HCT116 (cell line): ENCODE data around the gene SPTSSA. TPM values are rescaled to one million over a fixed set of nuclear protein-coding genes. Genes with fewer than 3 reads are reported as not detected.

Experiments used
- ATAC-seq: fragments of 200-7000 bp; cut with Tn5 transposase; 2 replicates; pipeline ENCODE4 v1.9.1; 2020; ENCODE audit warnings: mild to moderate bottlenecking, moderate library complexity
- BruUV-seq: library from RNA; stranded (reverse); fragments of 400-500 nt; replicated peaks from 2 replicates; lab custom pipeline; 2021; lab: Mats Ljungman, UMichigan
- CTCF ChIA-PET: fragments of 300-600 bp; sonication (Branson Sonifier 250); formaldehyde crosslinking; loops from one replicate; lab custom pipeline; 2021; ENCODE audit warnings: antibody characterized with exemption; lab: Charles Lee
- POLR2A ChIA-PET: fragments of 300-600, 350-600 bp; sonication (Branson Sonifier 250); formaldehyde crosslinking; loops from one replicate; lab custom pipeline; 2021; ENCODE audit warnings: antibody characterized with exemption; lab: Charles Lee
- RAD21 ChIA-PET, 2 experiments: fragments of 300-600 bp; sonication (Branson Sonifier 250); formaldehyde crosslinking; loops; one replicate each; lab custom pipeline; 2023; ENCODE audit warnings: low total read pairs in 2 of 2; ENCODE audit not compliant: uncharacterized antibody in 2 of 2, unreplicated experiment in 2 of 2, low non-redundant PET in 1 of 2; lab: Charles Lee
- DNase-seq: peaks from one replicate; pipeline ENCODE4 v3.0.0-alpha.2; 2010; ENCODE audit warnings: low read depth, low spot score
- H2AFZ ChIP-seq: fragments of 200-600 bp; shearing (Covaris generic), sonication (generic); 2 replicates; pipeline ENCODE4 v1.6.1; 2017; ENCODE audit warnings: low read depth, mixed run types, mixed read lengths, antibody characterized with exemption, low read length; ENCODE audit not compliant: poor library complexity, severe bottlenecking
- H3K27ac ChIP-seq: 2 replicates; pipeline ENCODE4 v1.5.1; 2012; ENCODE audit warnings: low read depth, low read length
- H3K27me3 ChIP-seq: fragments of 200-600 bp; sonication (generic); 2 replicates; pipeline ENCODE4 v1.6.1; 2016; ENCODE audit warnings: mixed run types, low read length, mixed read lengths; ENCODE audit not compliant: insufficient read depth
- H3K36me3 ChIP-seq, 2 experiments: fragments of 200-500 bp in 1 of 2; fragments of 200-600 bp in 1 of 2; sonication (Bioruptor generic) in 1 of 2; sonication (generic) in 1 of 2; 2 replicates each; pipeline versions ENCODE4 v1.5.1 to v1.6.1; 2014 to 2016; ENCODE audit warnings: low read length in 2 of 2, inconsistent platforms in 1 of 2, mixed read lengths in 1 of 2, mixed run types in 1 of 2; ENCODE audit not compliant: insufficient read depth in 2 of 2, control insufficient read depth in 1 of 2
- H3K4me1 ChIP-seq, 2 experiments: fragments of 200-600 bp in 1 of 2; sonication (generic) in 1 of 2; 2 replicates each; pipeline versions ENCODE4 v1.5.1 to v1.6.1; 2012 to 2017; ENCODE audit warnings: low read length in 2 of 2, inconsistent platforms in 1 of 2, mild to moderate bottlenecking in 1 of 2, mixed read lengths in 1 of 2, mixed run types in 1 of 2, moderate library complexity in 1 of 2; ENCODE audit not compliant: insufficient read depth in 2 of 2, control insufficient read depth in 1 of 2
- H3K4me2 ChIP-seq: fragments of 200-600 bp; sonication (generic); 2 replicates; pipeline ENCODE4 v1.6.1; 2017; ENCODE audit warnings: mixed run types, low read length, mixed read lengths
- H3K4me3 ChIP-seq, 2 experiments: fragments of 200-600 bp in 1 of 2; sonication (generic) in 1 of 2; replicated peaks in 1 of 2; 2 replicates each; pipeline ENCODE4 v1.5.1; 2011 to 2016; ENCODE audit warnings: low read length in 2 of 2, control low read depth in 1 of 2, low read depth in 1 of 2, mild to moderate bottlenecking in 1 of 2, mixed read lengths in 1 of 2, mixed run types in 1 of 2
- H3K79me2 ChIP-seq: fragments of 200-600 bp; sonication (generic); 2 replicates; pipeline ENCODE4 v1.6.1; 2017; ENCODE audit warnings: mild to moderate bottlenecking, mixed run types, low read length, moderate library complexity, mixed read lengths; ENCODE audit not compliant: insufficient read depth
- H3K9ac ChIP-seq: fragments of 200-600 bp; sonication (generic); 2 replicates; pipeline ENCODE4 v1.6.1; 2016; ENCODE audit warnings: low read length, mixed read lengths
- H3K9me2 ChIP-seq: fragments of 200-600 bp; sonication (generic), shearing (Covaris generic); 2 replicates; pipeline ENCODE4 v1.6.1; 2017; ENCODE audit warnings: mixed run types, mild to moderate bottlenecking, moderate library complexity; ENCODE audit not compliant: insufficient read depth
- H3K9me3 ChIP-seq, 2 experiments: fragments of 200-500 bp in 1 of 2; fragments of 200-600 bp in 1 of 2; sonication (Bioruptor generic) in 1 of 2; sonication (generic) in 1 of 2; 2 replicates each; pipeline ENCODE4 v1.6.1; 2014 to 2017; ENCODE audit warnings: low read length in 2 of 2, mixed read lengths in 2 of 2, inconsistent platforms in 1 of 2, low read depth in 1 of 2, mild to moderate bottlenecking in 1 of 2, mixed run types in 1 of 2, moderate library complexity in 1 of 2; ENCODE audit not compliant: control insufficient read depth in 1 of 2, insufficient read depth in 1 of 2
- H4K20me1 ChIP-seq: fragments of 200-600 bp; sonication (generic), shearing (Covaris generic); 2 replicates; pipeline ENCODE4 v1.6.1; 2017; ENCODE audit warnings: mixed run types, mild to moderate bottlenecking, moderate library complexity; ENCODE audit not compliant: insufficient read depth
- CEBPB ChIP-seq: IDR thresholded peaks from 2 replicates; pipeline ENCODE4 v1.6.1; 2012; ENCODE audit warnings: low read depth
- ELF1 ChIP-seq: IDR thresholded peaks from 2 replicates; pipeline ENCODE4 v1.6.1; 2012; ENCODE audit warnings: low read depth, borderline replicate concordance
- EZH2phosphoT487 ChIP-seq: fragments of 200-600 bp; IDR thresholded peaks from 2 replicates; pipeline ENCODE4 v1.6.1; 2018; ENCODE audit warnings: antibody characterized with exemption, borderline replicate concordance
- JUND ChIP-seq: IDR thresholded peaks from 2 replicates; pipeline ENCODE4 v1.6.1; 2012
- MAX ChIP-seq: IDR thresholded peaks from 2 replicates; pipeline ENCODE4 v1.6.1; 2012
- POLR2A ChIP-seq: IDR thresholded peaks from 2 replicates; pipeline ENCODE4 v1.7.0; 2011; ENCODE audit warnings: borderline replicate concordance; ENCODE audit not compliant: insufficient read depth, insufficient read length; ENCODE audit errors: extremely low read depth
- REST ChIP-seq: IDR thresholded peaks from 2 replicates; pipeline ENCODE4 v1.6.1; 2012; ENCODE audit warnings: low read depth
- SP1 ChIP-seq: IDR thresholded peaks from 2 replicates; pipeline ENCODE4 v1.6.1; 2012; ENCODE audit warnings: low read depth
- YY1 ChIP-seq: IDR thresholded peaks from 2 replicates; pipeline ENCODE4 v1.6.1; 2011; ENCODE audit warnings: low read length, low read depth, moderate library complexity, mild to moderate bottlenecking; ENCODE audit not compliant: insufficient replicate concordance; ENCODE audit errors: extremely low read depth
- intact Hi-C: fragments of 100-400 bp; cut with micrococcal nuclease; formaldehyde crosslinking; loops from 2 replicates; pipeline ENCODE4 v1.10.0; 2022
- total RNA-seq: library from RNA; stranded (reverse); gene quantifications from one replicate; pipeline ENCODE4 v1.2.1, GENCODE V29; 2021; ENCODE audit not compliant: unreplicated experiment

SPTSSA gene
- total RNA-seq, 1 experiment from 2014 or later = 17.0 TPM

- CTCF ChIA-PET = no interaction called here
- Histone ChIP-seq H3K9me2 (no peaks in the 10 kb centered on the region), H3K4me1 (no peaks in the 10 kb centered on the region), H4K20me1 (no peaks in the 10 kb centered on the region), H3K9me3 (no peaks in the 10 kb centered on the region), H3K27me3 (no peaks in the 10 kb centered on the region), H3K4me3 (no peak overlapping the region), H2AFZ (no peak overlapping the region), H3K9ac (no peak overlapping the region), H3K36me3 (no peaks in the 10 kb centered on the region), H3K4me2 (no peak overlapping the region), H3K79me2 (no peaks in the 10 kb centered on the region), H3K27ac (no peak overlapping the region)
- no peak for DNase-seq
- POLR2A ChIA-PET = no interaction called here
- BruUV-seq = no TSS peak
- no peak for ATAC-seq
- intact Hi-C loops = no loop called here
- RAD21 ChIA-PET = no interaction called here
- no peak for TF ChIP-seq ELF1
- TF ChIP-seq REST = no peak
- TF ChIP-seq JUND = no peak
- TF ChIP-seq CEBPB = no peak
- no peak for TF ChIP-seq EZH2phosphoT487
- no peak for TF ChIP-seq SP1
- no peak for TF ChIP-seq YY1
- no peak for TF ChIP-seq MAX
- TF ChIP-seq POLR2A = no peak
Measured at GRCh38 chr14:34475163-34475562, 13.1 kb upstream of the SPTSSA start.
